Activated CD8-positive, alpha-beta memory T cell treated with anti-CD3 and anti-CD28 coated beads, Interleukin-2, amount 50 U/mL, for 1 hour (primary cell): ENCODE measurements around the gene ACSL1.

Source experiments
- DNase-seq: peaks from one replicate; pipeline ENCODE4 v3.0.0-alpha.2; 2020; ENCODE audit errors: extremely low read depth

Gene ACSL1

GRCh38 chr4:184825896-184826690 lies at the start of gene ACSL1:
ACSL1 (minus strand) TSS chr4:184825968; CDS start chr4:184803514, 22,454 bp downstream.
- DNase-seq: peak; percentile 42

GRCh38 chr4:184873054-184873453 lies 47.3 kb upstream of the ACSL1 start:
- no peak for DNase-seq

GRCh38 chr4:184870718-184871117 lies 45.0 kb upstream of the ACSL1 start:
- no peak for DNase-seq

- no peak for DNase-seq
Measured at GRCh38 chr4:184868623-184869022, 42.9 kb upstream of the ACSL1 start.

GRCh38 chr4:184863916-184864315 lies 38.1 kb upstream of the ACSL1 start:
- no peak for DNase-seq

GRCh38 chr4:184861047-184861446 lies 35.3 kb upstream of the ACSL1 start:
- no peak for DNase-seq

- DNase-seq: no peak
Measured at GRCh38 chr4:184860018-184860779, 34.4 kb upstream of the ACSL1 start.

GRCh38 chr4:184857441-184858121 lies 31.8 kb upstream of the ACSL1 start:
- no peak for DNase-seq

- DNase-seq: no peak
Measured at GRCh38 chr4:184856277-184856609, 30.5 kb upstream of the ACSL1 start.

GRCh38 chr4:184854673-184855072 lies 28.9 kb upstream of the ACSL1 start:
- DNase-seq: no peak

GRCh38 chr4:184853436-184853835 lies 27.7 kb upstream of the ACSL1 start:
- DNase-seq: no peak

- no peak for DNase-seq
Measured at GRCh38 chr4:184851886-184852285, 26.1 kb upstream of the ACSL1 start.

- DNase-seq: no peak
Measured at GRCh38 chr4:184851200-184851541, 25.4 kb upstream of the ACSL1 start.

- DNase-seq: no peak
Measured at GRCh38 chr4:184850431-184851199, 24.8 kb upstream of the ACSL1 start.

- no peak for DNase-seq
Measured at GRCh38 chr4:184850018-184850417, 24.2 kb upstream of the ACSL1 start.

GRCh38 chr4:184849185-184849584 lies 23.4 kb upstream of the ACSL1 start:
- DNase-seq: no peak

- DNase-seq: no peak
Measured at GRCh38 chr4:184848510-184848909, 22.7 kb upstream of the ACSL1 start.

GRCh38 chr4:184846531-184846930 lies 20.8 kb upstream of the ACSL1 start:
- DNase-seq: no peak

GRCh38 chr4:184845367-184846021 lies 19.7 kb upstream of the ACSL1 start:
- DNase-seq: no peak

GRCh38 chr4:184844742-184845141 lies 19.0 kb upstream of the ACSL1 start:
- DNase-seq: no peak

GRCh38 chr4:184843984-184844554 lies 18.3 kb upstream of the ACSL1 start:
- DNase-seq: no peak
